Immature natural killer cell (primary cell): ENCODE data around the gene GABRE. TPM values are rescaled to one million over a fixed set of nuclear protein-coding genes. Genes with fewer than 3 reads are reported as not detected.
"Not testable (repeated sequence)": the region's sequence is repeated elsewhere in the genome, so short reads cannot be mapped to it uniquely, and the experiment has no call there.

ENCODE experiments used
- DNase-seq, 3 donors: peaks; one replicate each; pipeline ENCODE4 v3.0.0; 2022; ENCODE audit warnings: mixed read lengths in 1 of 3
- H3K27ac Mint-ChIP-seq, 6 donors: one replicate each; pipeline ENCODE4 v1.8.0; 2020; ENCODE audit warnings: mixed read lengths in 6 of 6, mild to moderate bottlenecking in 5 of 6, inconsistent platforms in 4 of 6, moderate library complexity in 3 of 6
- H3K27me3 Mint-ChIP-seq, 3 donors: one replicate each; pipeline ENCODE4 v1.8.0; 2020 to 2021; ENCODE audit warnings: low read depth in 3 of 3, mild to moderate bottlenecking in 3 of 3, mixed read lengths in 3 of 3, moderate library complexity in 3 of 3, inconsistent platforms in 1 of 3
- H3K36me3 Mint-ChIP-seq, 3 donors: one replicate each; pipeline ENCODE4 v1.8.0; 2020; ENCODE audit warnings: mixed read lengths in 3 of 3, inconsistent platforms in 2 of 3, mild to moderate bottlenecking in 2 of 3
- H3K4me1 Mint-ChIP-seq, 2 donors: one replicate each; pipeline ENCODE4 v1.8.0; 2020; ENCODE audit warnings: inconsistent platforms in 2 of 2, mild to moderate bottlenecking in 2 of 2, mixed read lengths in 2 of 2, moderate library complexity in 1 of 2
- H3K4me3 Mint-ChIP-seq, 5 donors: one replicate each; pipeline ENCODE4 v1.8.0; 2020; ENCODE audit warnings: mild to moderate bottlenecking in 5 of 5, mixed read lengths in 5 of 5, inconsistent platforms in 3 of 5, moderate library complexity in 3 of 5
- H3K9me3 Mint-ChIP-seq, 6 donors: one replicate each; pipeline ENCODE4 v1.8.0; 2020; ENCODE audit warnings: mild to moderate bottlenecking in 6 of 6, mixed read lengths in 6 of 6, inconsistent platforms in 4 of 6, moderate library complexity in 3 of 6
- polyA plus RNA-seq, 3 donors: library from polyadenylated mRNA; unstranded; fragments of 300-500 nt; fragmentation: Illumina TruSeq; gene quantifications; one replicate each; pipeline ENCODE4 v1.2.3, GENCODE V29; 2021

Gene GABRE
- polyA plus RNA-seq, 3 donors from 2014 or later: not detected

DNA sequence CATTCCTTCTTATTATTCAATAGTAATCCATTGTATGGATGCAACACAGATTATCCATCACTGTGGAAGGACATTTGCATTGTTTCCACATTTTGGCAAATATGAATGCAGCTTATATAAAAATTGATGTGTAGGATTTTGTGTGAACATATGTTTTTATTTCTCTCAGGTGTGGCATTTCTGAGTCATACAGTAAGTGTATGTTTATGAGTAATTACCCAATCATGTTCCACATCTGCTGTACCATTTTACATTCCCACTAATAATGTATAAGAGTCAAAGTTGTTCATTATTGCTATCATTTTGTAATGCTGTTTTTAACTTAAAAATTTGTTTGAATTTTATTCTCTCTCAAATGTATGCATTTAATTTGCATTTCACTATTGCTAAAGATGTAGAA is 36.3 kb downstream of the GABRE start:
- Mint-ChIP-seq H3K27ac (no peak overlapping the region), H3K4me3 (no peak overlapping the region), H3K4me1 (no peaks in the 10 kb centered on the region), H3K36me3 (no peaks in the 10 kb centered on the region), H3K9me3 (no peaks in the 10 kb centered on the region), H3K27me3 (peaks cover 0 to 13% (median 5%) of the 10 kb centered on the region in 3 donors)
- no peak for DNase-seq

DNA sequence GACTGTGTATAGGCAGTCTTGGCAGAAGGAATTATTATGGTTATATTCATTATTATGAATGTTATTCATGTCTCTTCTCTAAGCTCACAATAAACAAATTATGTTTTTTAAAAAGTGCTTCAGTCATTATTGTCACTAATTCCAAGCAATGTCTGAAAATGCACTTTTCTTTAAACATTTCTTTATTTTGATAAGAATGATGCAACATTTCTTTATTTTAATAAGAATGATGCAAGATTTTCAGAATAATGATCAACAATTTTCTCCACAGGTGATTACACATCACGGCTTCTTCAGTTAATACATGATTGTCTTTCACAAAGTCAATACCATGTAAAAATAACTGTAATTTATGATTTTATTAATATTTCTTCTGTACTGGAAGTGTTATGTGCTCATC is 39.1 kb downstream of the GABRE start:
- no peaks in the 10 kb centered on the region for H3K36me3 Mint-ChIP-seq
- H3K9me3 Mint-ChIP-seq: no peaks in the 10 kb centered on the region
- no peaks in the 10 kb centered on the region for H3K4me1 Mint-ChIP-seq
- H3K27ac Mint-ChIP-seq: no peak overlapping the region
- DNase-seq: no peak
- no peak overlapping the region for H3K4me3 Mint-ChIP-seq
- peaks cover 0 to 3% (median 2%) of the 10 kb centered on the region in 3 donors for H3K27me3 Mint-ChIP-seq

DNA sequence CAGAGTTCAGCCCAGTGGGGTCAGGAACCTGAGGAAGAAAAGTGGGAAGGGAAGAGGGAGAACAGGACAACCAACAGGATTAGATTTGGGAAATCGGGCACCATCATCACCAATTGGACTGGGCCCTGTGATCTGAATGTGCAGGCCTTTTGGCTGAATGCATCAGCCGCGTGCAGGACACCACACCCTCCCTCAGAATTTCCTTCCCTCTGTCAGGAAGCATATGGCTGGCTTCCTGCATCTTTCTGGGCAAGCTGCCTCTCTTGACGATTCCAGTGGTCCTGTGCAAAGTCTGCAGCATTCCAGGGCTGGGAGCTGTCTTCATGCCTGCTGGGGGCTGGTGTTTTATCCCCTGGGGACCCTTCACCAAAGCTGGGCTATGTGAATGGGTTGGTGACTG is 45.4 kb downstream of the GABRE start:
- H3K9me3 Mint-ChIP-seq: peaks cover 0 to 8% (median 0%) of the 10 kb centered on the region in 6 donors
- H3K4me3 Mint-ChIP-seq: no peak overlapping the region
- no peak for DNase-seq
- H3K27ac Mint-ChIP-seq: no peak overlapping the region
- H3K4me1 Mint-ChIP-seq: no peaks in the 10 kb centered on the region
- H3K36me3 Mint-ChIP-seq: no peaks in the 10 kb centered on the region
- peaks cover 2 to 3% (median 2%) of the 10 kb centered on the region in 3 donors for H3K27me3 Mint-ChIP-seq

DNA sequence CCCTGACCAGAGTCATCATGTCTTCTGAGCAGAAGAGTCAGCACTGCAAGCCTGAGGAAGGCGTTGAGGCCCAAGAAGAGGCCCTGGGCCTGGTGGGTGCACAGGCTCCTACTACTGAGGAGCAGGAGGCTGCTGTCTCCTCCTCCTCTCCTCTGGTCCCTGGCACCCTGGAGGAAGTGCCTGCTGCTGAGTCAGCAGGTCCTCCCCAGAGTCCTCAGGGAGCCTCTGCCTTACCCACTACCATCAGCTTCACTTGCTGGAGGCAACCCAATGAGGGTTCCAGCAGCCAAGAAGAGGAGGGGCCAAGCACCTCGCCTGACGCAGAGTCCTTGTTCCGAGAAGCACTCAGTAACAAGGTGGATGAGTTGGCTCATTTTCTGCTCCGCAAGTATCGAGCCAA is 50.8 kb downstream of the GABRE start:
- H3K4me1 Mint-ChIP-seq: no peaks in the 10 kb centered on the region
- H3K9me3 Mint-ChIP-seq: peaks cover 0 to 5% (median 0%) of the 10 kb centered on the region in 6 donors
- no peak for DNase-seq
- H3K4me3 Mint-ChIP-seq: no peak overlapping the region
- no peaks in the 10 kb centered on the region for H3K36me3 Mint-ChIP-seq
- no peak overlapping the region for H3K27ac Mint-ChIP-seq
- H3K27me3 Mint-ChIP-seq: peaks cover 0 to 4% (median 2%) of the 10 kb centered on the region in 3 donors

DNA sequence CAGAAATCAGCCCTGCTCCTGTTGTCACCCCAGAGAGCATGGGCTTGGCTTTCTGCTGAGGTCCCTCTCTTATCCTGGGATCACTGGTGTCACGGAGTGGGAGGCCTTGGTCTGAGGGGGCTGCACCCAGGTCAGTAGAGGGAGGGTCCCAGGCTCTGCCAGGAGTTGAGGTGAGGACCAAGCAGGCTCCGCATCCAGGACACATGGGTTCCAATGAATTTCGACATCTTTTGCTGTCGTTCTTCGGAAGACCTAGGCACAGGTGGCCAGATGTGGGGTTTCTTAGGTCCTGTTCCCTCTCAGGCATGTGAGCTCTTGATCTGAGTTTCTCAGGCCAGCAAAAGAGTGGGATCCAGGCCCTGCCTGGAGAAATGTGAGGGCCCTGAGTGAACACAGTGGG is 51.8 kb downstream of the GABRE start:
- Mint-ChIP-seq H3K4me1 (no peaks in the 10 kb centered on the region), H3K27ac (no peak overlapping the region), H3K9me3 (peaks cover 0 to 5% (median 0%) of the 10 kb centered on the region in 6 donors), H3K36me3 (no peaks in the 10 kb centered on the region), H3K27me3 (peaks cover 0 to 4% (median 2%) of the 10 kb centered on the region in 3 donors), H3K4me3 (no peak overlapping the region)
- no peak for DNase-seq

DNA sequence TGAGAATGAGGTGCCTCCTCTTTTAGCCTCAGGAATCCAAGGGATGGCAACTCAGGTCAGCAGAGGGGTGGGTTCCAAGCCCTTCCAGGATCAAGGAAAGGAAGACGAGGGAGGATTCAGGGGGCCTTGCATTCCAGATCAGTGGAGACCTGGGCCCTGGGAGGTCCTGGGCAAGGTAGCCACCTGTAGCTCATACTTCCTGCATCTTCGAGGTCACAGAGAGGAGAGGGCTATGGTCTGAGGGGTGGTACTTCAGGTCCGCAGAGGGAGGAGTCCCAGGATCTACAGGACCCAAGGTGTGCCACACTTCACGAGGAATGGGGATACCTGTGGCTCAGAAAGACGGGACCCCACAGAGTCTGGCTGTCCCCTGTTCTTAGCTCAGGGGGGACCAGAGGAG is 52.6 kb downstream of the GABRE start:
- peaks cover 0 to 4% (median 2%) of the 10 kb centered on the region in 3 donors for H3K27me3 Mint-ChIP-seq
- no peak overlapping the region for H3K27ac Mint-ChIP-seq
- peaks cover 0 to 5% (median 0%) of the 10 kb centered on the region in 6 donors for H3K9me3 Mint-ChIP-seq
- no peaks in the 10 kb centered on the region for H3K4me1 Mint-ChIP-seq
- no peaks in the 10 kb centered on the region for H3K36me3 Mint-ChIP-seq
- DNase-seq: no peak
- H3K4me3 Mint-ChIP-seq: no peak overlapping the region

DNA sequence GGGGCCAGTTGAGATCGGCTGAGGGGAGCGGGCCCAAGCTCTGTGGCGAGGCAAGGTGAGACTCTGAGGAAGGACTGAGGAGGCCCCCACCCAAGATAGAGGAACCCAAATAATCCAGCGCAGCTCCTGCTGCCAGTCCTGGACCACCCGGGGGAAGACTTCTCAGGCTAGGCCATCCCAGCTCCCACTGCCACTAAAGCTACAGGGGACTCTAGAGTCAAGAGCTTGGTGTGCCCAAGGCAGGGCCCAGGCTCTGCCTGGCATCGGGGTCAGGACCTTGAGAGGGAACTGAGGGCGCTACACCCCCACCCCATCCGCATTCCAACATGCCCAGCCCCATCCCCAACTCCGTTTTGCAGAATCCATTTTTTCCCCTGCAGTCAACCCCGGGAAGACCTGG is 53.2 kb downstream of the GABRE start:
- DNase-seq: no peak
- H3K4me3 Mint-ChIP-seq: no peak overlapping the region
- peaks cover 0 to 4% (median 2%) of the 10 kb centered on the region in 3 donors for H3K27me3 Mint-ChIP-seq
- no peaks in the 10 kb centered on the region for H3K4me1 Mint-ChIP-seq
- H3K36me3 Mint-ChIP-seq: no peaks in the 10 kb centered on the region
- peaks cover 0 to 5% (median 0%) of the 10 kb centered on the region in 6 donors for H3K9me3 Mint-ChIP-seq
- H3K27ac Mint-ChIP-seq: no peak overlapping the region

DNA sequence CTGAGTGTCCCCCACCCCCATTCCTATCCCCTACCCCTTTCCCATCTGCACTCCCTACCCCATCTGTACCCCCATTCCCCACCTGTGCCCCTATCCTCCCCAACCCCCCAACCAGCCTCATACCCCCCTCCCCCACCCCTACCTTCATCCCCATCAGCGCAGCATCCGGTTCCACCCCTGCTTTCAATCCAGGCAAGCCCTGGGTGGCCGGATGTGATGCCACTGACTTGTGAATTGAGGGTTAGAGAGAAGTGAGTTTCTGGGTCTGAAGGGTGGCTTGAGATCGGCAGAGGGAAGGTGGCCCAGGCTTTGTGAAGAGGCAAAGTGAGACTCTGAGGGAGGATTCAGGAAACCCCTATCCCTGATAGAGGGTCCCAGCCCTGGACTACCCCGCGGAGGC is 53.9 kb downstream of the GABRE start:
- H3K4me3 Mint-ChIP-seq: no peak overlapping the region
- no peaks in the 10 kb centered on the region for H3K4me1 Mint-ChIP-seq
- DNase-seq: no peak
- no peaks in the 10 kb centered on the region for H3K36me3 Mint-ChIP-seq
- H3K27ac Mint-ChIP-seq: no peak overlapping the region
- H3K9me3 Mint-ChIP-seq: peaks cover 0 to 5% (median 0%) of the 10 kb centered on the region in 6 donors
- peaks cover 0 to 4% (median 2%) of the 10 kb centered on the region in 3 donors for H3K27me3 Mint-ChIP-seq

DNA sequence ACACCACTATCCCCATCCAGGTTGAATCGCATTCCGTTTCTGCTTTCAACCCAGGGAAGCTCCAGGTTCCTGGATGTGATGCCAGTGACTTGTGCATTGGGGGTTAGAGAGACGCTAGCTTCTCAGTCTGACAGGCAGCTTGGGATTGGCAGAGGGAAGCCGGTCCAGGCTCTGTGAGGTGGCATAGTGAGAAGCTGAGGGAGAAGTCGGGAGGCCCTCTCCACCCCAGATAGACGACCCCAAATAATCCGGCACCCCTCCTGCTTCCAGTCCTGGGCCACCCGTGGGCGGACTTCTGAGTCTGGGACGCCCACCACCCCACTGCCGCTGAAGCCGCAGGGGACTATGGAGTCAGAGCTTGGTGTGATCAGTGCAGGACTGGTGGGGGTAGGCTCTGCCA is 54.4 kb downstream of the GABRE start:
- Mint-ChIP-seq H3K27me3 (peaks cover 0 to 3% (median 1%) of the 10 kb centered on the region in 3 donors), H3K9me3 (peaks cover 0 to 2% (median 0%) of the 10 kb centered on the region in 6 donors), H3K4me1 (no peaks in the 10 kb centered on the region), H3K27ac (no peak overlapping the region), H3K4me3 (no peak overlapping the region), H3K36me3 (no peaks in the 10 kb centered on the region)
- no peak for DNase-seq

DNA sequence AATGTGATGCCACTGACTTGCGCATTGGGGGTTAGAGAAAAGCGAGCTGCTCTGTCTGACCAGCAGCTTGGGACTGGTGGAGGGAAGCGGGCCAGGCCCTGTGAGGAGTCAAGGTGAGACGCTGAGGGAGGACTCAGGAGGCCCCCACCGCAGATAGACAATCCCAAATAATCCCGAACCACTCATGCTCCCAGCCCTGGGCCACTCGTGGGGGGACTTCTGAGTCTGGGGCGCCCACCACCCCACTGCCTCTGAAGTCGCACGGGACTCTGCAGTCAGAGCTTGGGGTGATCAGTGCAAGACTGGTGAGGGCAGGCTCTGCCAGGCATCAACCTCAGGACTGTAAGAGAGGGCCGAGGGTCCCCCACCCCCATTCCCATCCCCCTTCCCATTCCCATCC is 54.9 kb downstream of the GABRE start:
- no peak for DNase-seq
- Mint-ChIP-seq H3K9me3 (no peaks in the 10 kb centered on the region), H3K4me3 (no peak overlapping the region), H3K36me3 (no peaks in the 10 kb centered on the region), H3K27me3 (peaks cover 0 to 2% (median 0%) of the 10 kb centered on the region in 3 donors), H3K4me1 (no peaks in the 10 kb centered on the region), H3K27ac (no peak overlapping the region)

DNA sequence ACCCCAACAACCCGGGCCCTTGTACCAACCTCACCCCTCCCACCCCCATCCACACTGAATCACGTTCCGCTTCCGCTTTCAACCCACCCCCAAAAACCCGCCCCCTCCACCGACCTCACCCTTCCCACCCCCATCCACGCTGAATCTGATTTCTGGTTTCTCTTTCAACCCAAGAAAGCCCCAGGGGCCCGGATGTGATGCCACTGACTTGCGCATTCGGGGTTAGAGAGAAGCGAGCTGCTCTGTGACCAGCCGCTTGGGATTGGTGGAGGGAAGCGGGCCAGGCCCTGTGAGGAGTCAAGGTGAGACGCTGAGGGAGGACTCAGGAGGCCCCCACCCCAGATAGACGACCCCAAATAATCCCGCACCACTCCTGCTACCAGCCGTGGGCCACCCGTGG is 55.7 kb downstream of the GABRE start:
- DNase-seq, H3K27me3 Mint-ChIP-seq, H3K27ac Mint-ChIP-seq, H3K4me3 Mint-ChIP-seq, H3K4me1 Mint-ChIP-seq, H3K9me3 Mint-ChIP-seq, H3K36me3 Mint-ChIP-seq: not testable (repeated sequence)

DNA sequence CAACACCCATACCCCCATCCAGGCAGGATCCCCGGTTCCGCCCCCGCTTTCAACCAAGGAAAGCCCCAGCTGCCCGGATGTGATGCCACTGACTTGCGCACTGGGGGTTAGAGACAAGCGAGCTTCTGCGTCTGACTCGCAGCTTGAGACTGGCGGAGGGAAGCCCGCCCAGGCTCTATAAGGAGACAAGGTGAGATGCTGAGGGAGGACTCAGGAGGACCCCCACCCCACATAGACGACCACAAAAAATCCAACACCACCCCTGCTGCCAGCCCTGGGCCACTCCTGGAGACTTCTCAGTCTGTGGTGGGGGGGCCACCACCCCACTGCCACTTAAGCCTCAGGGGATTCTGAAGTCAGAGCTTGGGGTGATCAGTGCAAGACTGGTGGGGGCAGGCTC is 61.7 kb downstream of the GABRE start, which contains the start of gene MAGEA4:
TSS of gene MAGEA4 (plus strand) at position 110 of the 400 bp plus-strand sequence. CDS start 10,776 bp downstream, outside the sequence.
- H3K4me3 Mint-ChIP-seq: no peak within 1 kb of the TSS
- no peaks in the 10 kb centered on the region for H3K27me3 Mint-ChIP-seq
- no peak for DNase-seq
- no peaks in the 10 kb centered on the region for H3K4me1 Mint-ChIP-seq
- no peaks in the 10 kb centered on the region for H3K36me3 Mint-ChIP-seq
- no peak within 1 kb of the TSS for H3K27ac Mint-ChIP-seq
- H3K9me3 Mint-ChIP-seq: no peaks in the 10 kb centered on the region

DNA sequence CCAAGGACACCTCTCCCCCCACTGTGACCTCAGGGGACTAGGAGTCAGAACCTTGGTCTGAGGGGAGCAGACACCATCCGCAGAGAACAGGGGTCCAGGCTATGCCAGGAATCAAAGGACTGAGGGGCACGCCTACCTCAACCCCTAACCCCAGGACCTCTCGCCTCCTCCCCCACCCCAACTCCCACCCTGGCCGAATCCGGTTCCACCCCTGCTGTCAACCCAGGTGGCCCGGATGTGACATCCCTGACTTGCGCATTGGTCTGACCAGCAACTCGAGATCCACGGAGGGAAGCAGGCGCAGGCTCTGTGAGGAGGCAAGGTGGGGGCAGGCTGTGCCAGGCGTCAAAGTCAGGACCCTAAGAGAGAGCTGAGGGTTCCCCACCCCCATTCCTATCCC is 62.3 kb downstream of the GABRE start:
- Mint-ChIP-seq H3K36me3 (no peaks in the 10 kb centered on the region), H3K9me3 (peaks cover 0 to 1% (median 0%) of the 10 kb centered on the region in 6 donors), H3K4me3 (no peak overlapping the region), H3K4me1 (no peaks in the 10 kb centered on the region), H3K27ac (no peak overlapping the region), H3K27me3 (no peaks in the 10 kb centered on the region)
- DNase-seq: no peak

DNA sequence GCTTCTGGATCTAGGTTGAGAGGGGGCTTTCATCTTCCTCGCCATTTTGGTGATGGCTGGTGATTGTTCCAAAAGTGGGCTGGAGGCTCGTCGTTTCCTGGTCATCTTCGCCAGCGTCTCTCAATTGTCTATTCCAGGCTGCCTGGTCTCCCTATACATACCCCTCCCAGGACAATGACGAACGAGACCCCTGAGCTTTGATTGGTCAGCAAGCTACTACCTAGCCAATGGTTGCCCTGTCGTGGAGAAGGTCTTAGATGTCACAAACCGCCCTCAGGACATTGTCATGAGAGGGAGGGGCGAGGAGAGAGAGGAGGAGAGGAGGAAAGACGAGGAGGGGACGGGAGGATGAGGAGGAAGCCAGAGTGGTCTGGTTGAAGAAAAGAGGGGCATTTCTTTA is 69.5 kb downstream of the GABRE start:
- Mint-ChIP-seq H3K27me3 (peaks cover 0 to 5% (median 2%) of the 10 kb centered on the region in 3 donors), H3K4me1 (no peaks in the 10 kb centered on the region), H3K36me3 (no peaks in the 10 kb centered on the region), H3K4me3 (no peak overlapping the region), H3K9me3 (peaks cover 0 to 1% (median 0%) of the 10 kb centered on the region in 6 donors), H3K27ac (no peak overlapping the region)
- no peak for DNase-seq
